ENCODE results near the gene SNX27.
"Not testable (repeated sequence)": the region's sequence is repeated elsewhere in the genome, so short reads cannot be mapped to it uniquely, and the experiment has no call there.

The SNX27 gene

GRCh38 chr1:151639466-151639865, 27.6 kb downstream of the SNX27 start:
- peaks cover 14% of the 10 kb centered on the region; the same call in 1 of the 2 replicates for H3K36me3 ChIP-seq (ENCODE audit: control insufficient read depth, insufficient read depth, low read length)
- no peaks in the 10 kb centered on the region for H3K9me3 ChIP-seq (ENCODE audit: control insufficient read depth, insufficient read depth, low read depth, low read length)
- no peaks in the 10 kb centered on the region for H3K27me3 ChIP-seq (ENCODE audit: control insufficient read depth, insufficient read depth, low read length)
- no peak overlapping the region for H3K4me3 ChIP-seq (ENCODE audit: low read depth, low read length)
- no peak overlapping the region for H3K9ac ChIP-seq (ENCODE audit: low read length)
- no peak overlapping the region for H3K27ac ChIP-seq (ENCODE audit: low read depth, low read length)
- H3K4me1 ChIP-seq (ENCODE audit: control insufficient read depth, insufficient read depth, low read length): no peaks in the 10 kb centered on the region

- H3K36me3 ChIP-seq (ENCODE audit: control insufficient read depth, insufficient read depth, low read length): peaks cover 14% of the 10 kb centered on the region; the same call in 1 of the 2 replicates
- H3K9me3 ChIP-seq (ENCODE audit: control insufficient read depth, insufficient read depth, low read depth, low read length): no peaks in the 10 kb centered on the region
Observed at GRCh38 chr1:151641229-151641628, 29.4 kb downstream of the SNX27 start.

GRCh38 chr1:151643085-151643484, 31.2 kb downstream of the SNX27 start:
- not testable (repeated sequence) for H3K4me1 ChIP-seq (ENCODE audit: control insufficient read depth, insufficient read depth, low read length); H3K9ac ChIP-seq (ENCODE audit: low read length); H3K27me3 ChIP-seq (ENCODE audit: control insufficient read depth, insufficient read depth, low read length); H3K9me3 ChIP-seq (ENCODE audit: control insufficient read depth, insufficient read depth, low read depth, low read length); H3K27ac ChIP-seq (ENCODE audit: low read depth, low read length); H3K4me3 ChIP-seq (ENCODE audit: low read depth, low read length)
- H3K36me3 ChIP-seq (ENCODE audit: control insufficient read depth, insufficient read depth, low read length): peaks cover 14% of the 10 kb centered on the region; the same call in 1 of the 2 replicates

More at GRCh38 chr1:151641229-151641628, 29.4 kb downstream of the SNX27 start:
- no peak overlapping the region for H3K4me3 ChIP-seq (ENCODE audit: low read depth, low read length)
- no peak overlapping the region for H3K27ac ChIP-seq (ENCODE audit: low read depth, low read length)
- H3K9ac ChIP-seq (ENCODE audit: low read length): no peak overlapping the region
- H3K27me3 ChIP-seq (ENCODE audit: control insufficient read depth, insufficient read depth, low read length): no peaks in the 10 kb centered on the region
- H3K4me1 ChIP-seq (ENCODE audit: control insufficient read depth, insufficient read depth, low read length): no peaks in the 10 kb centered on the region

- no peak overlapping the region for H3K4me3 ChIP-seq (ENCODE audit: low read depth, low read length)
- H3K9ac ChIP-seq (ENCODE audit: low read length): no peak overlapping the region
- H3K27ac ChIP-seq (ENCODE audit: low read depth, low read length): no peak overlapping the region
- no peaks in the 10 kb centered on the region for H3K4me1 ChIP-seq (ENCODE audit: control insufficient read depth, insufficient read depth, low read length)
- peaks cover 13% of the 10 kb centered on the region; the same call in 1 of the 2 replicates for H3K36me3 ChIP-seq (ENCODE audit: control insufficient read depth, insufficient read depth, low read length)
- H3K9me3 ChIP-seq (ENCODE audit: control insufficient read depth, insufficient read depth, low read depth, low read length): no peaks in the 10 kb centered on the region
- no peaks in the 10 kb centered on the region for H3K27me3 ChIP-seq (ENCODE audit: control insufficient read depth, insufficient read depth, low read length)
Observed at GRCh38 chr1:151644001-151644400, 32.2 kb downstream of the SNX27 start.

- no peak overlapping the region for H3K4me3 ChIP-seq (ENCODE audit: low read depth, low read length)
- no peaks in the 10 kb centered on the region for H3K27me3 ChIP-seq (ENCODE audit: control insufficient read depth, insufficient read depth, low read length)
- H3K9me3 ChIP-seq (ENCODE audit: control insufficient read depth, insufficient read depth, low read depth, low read length): peaks cover 8% of the 10 kb centered on the region; the same call in 1 of the 2 replicates
- peaks cover 8% of the 10 kb centered on the region for H3K36me3 ChIP-seq (ENCODE audit: control insufficient read depth, insufficient read depth, low read length)
- H3K4me1 ChIP-seq (ENCODE audit: control insufficient read depth, insufficient read depth, low read length): no peaks in the 10 kb centered on the region
- no peak overlapping the region for H3K27ac ChIP-seq (ENCODE audit: low read depth, low read length)
- no peak overlapping the region for H3K9ac ChIP-seq (ENCODE audit: low read length)
Observed at GRCh38 chr1:151653397-151653796, 41.5 kb downstream of the SNX27 start.

- Histone ChIP-seq H3K27ac (ENCODE audit: low read depth, low read length) (no peak overlapping the region), H3K36me3 (ENCODE audit: control insufficient read depth, insufficient read depth, low read length) (peaks cover 17% of the 10 kb centered on the region), H3K9ac (ENCODE audit: low read length) (no peak overlapping the region), H3K4me1 (ENCODE audit: control insufficient read depth, insufficient read depth, low read length) (no peaks in the 10 kb centered on the region), H3K27me3 (ENCODE audit: control insufficient read depth, insufficient read depth, low read length) (no peaks in the 10 kb centered on the region), H3K4me3 (ENCODE audit: low read depth, low read length) (no peak overlapping the region), H3K9me3 (ENCODE audit: control insufficient read depth, insufficient read depth, low read depth, low read length) (no peaks in the 10 kb centered on the region)
Observed at GRCh38 chr1:151655371-151655770, 43.5 kb downstream of the SNX27 start.

GRCh38 chr1:151661751-151662150, 49.9 kb downstream of the SNX27 start:
- Histone ChIP-seq H3K36me3 (ENCODE audit: control insufficient read depth, insufficient read depth, low read length) (peaks cover 40% of the 10 kb centered on the region), H3K9ac (ENCODE audit: low read length) (no peak overlapping the region), H3K4me3 (ENCODE audit: low read depth, low read length) (no peak overlapping the region), H3K27me3 (ENCODE audit: control insufficient read depth, insufficient read depth, low read length) (no peaks in the 10 kb centered on the region), H3K9me3 (ENCODE audit: control insufficient read depth, insufficient read depth, low read depth, low read length) (no peaks in the 10 kb centered on the region), H3K27ac (ENCODE audit: low read depth, low read length) (no peak overlapping the region), H3K4me1 (ENCODE audit: control insufficient read depth, insufficient read depth, low read length) (no peaks in the 10 kb centered on the region)

- Histone ChIP-seq H3K4me1 (ENCODE audit: control insufficient read depth, insufficient read depth, low read length) (no peaks in the 10 kb centered on the region), H3K9ac (ENCODE audit: low read length) (no peak overlapping the region), H3K27me3 (ENCODE audit: control insufficient read depth, insufficient read depth, low read length) (no peaks in the 10 kb centered on the region), H3K27ac (ENCODE audit: low read depth, low read length) (no peak overlapping the region), H3K36me3 (ENCODE audit: control insufficient read depth, insufficient read depth, low read length) (peaks cover 33% of the 10 kb centered on the region), H3K4me3 (ENCODE audit: low read depth, low read length) (no peak overlapping the region), H3K9me3 (ENCODE audit: control insufficient read depth, insufficient read depth, low read depth, low read length) (no peaks in the 10 kb centered on the region; the same call in 1 of the 2 replicates)
Observed at GRCh38 chr1:151668090-151668489, 56.2 kb downstream of the SNX27 start.

- H3K27ac ChIP-seq (ENCODE audit: low read depth, low read length); H3K27me3 ChIP-seq (ENCODE audit: control insufficient read depth, insufficient read depth, low read length); H3K4me1 ChIP-seq (ENCODE audit: control insufficient read depth, insufficient read depth, low read length); H3K9me3 ChIP-seq (ENCODE audit: control insufficient read depth, insufficient read depth, low read depth, low read length); H3K4me3 ChIP-seq (ENCODE audit: low read depth, low read length); H3K9ac ChIP-seq (ENCODE audit: low read length): not testable (repeated sequence)
- peaks cover 33% of the 10 kb centered on the region for H3K36me3 ChIP-seq (ENCODE audit: control insufficient read depth, insufficient read depth, low read length)
Observed at GRCh38 chr1:151670036-151670675, 58.3 kb downstream of the SNX27 start.

GRCh38 chr1:151673407-151673806, 61.6 kb downstream of the SNX27 start:
- H3K27me3 ChIP-seq (ENCODE audit: control insufficient read depth, insufficient read depth, low read length): no peaks in the 10 kb centered on the region
- H3K36me3 ChIP-seq (ENCODE audit: control insufficient read depth, insufficient read depth, low read length): peaks cover 23% of the 10 kb centered on the region
- H3K27ac ChIP-seq (ENCODE audit: low read depth, low read length): no peak overlapping the region
- H3K4me3 ChIP-seq (ENCODE audit: low read depth, low read length): no peak overlapping the region
- H3K4me1 ChIP-seq (ENCODE audit: control insufficient read depth, insufficient read depth, low read length): no peaks in the 10 kb centered on the region
- H3K9ac ChIP-seq (ENCODE audit: low read length): no peak overlapping the region
- no peaks in the 10 kb centered on the region; the same call in 1 of the 2 replicates for H3K9me3 ChIP-seq (ENCODE audit: control insufficient read depth, insufficient read depth, low read depth, low read length)

- H3K4me1 ChIP-seq (ENCODE audit: control insufficient read depth, insufficient read depth, low read length): no peaks in the 10 kb centered on the region
- no peak overlapping the region for H3K9ac ChIP-seq (ENCODE audit: low read length)
- H3K4me3 ChIP-seq (ENCODE audit: low read depth, low read length): no peak overlapping the region
- H3K36me3 ChIP-seq (ENCODE audit: control insufficient read depth, insufficient read depth, low read length): peaks cover 21% of the 10 kb centered on the region
- H3K9me3 ChIP-seq (ENCODE audit: control insufficient read depth, insufficient read depth, low read depth, low read length): no peaks in the 10 kb centered on the region
- H3K27ac ChIP-seq (ENCODE audit: low read depth, low read length): no peak overlapping the region
- no peaks in the 10 kb centered on the region for H3K27me3 ChIP-seq (ENCODE audit: control insufficient read depth, insufficient read depth, low read length)
Observed at GRCh38 chr1:151680391-151680790, 68.5 kb downstream of the SNX27 start.

Measured in HUES6 (cell line).